ENCODE results near the gene KLC4. TPM values are rescaled to one million over a fixed set of nuclear protein-coding genes. Genes with fewer than 3 reads are reported as not detected.
A peak's percentile ranks its signal among the peaks of the same experiment; 100 is the strongest.

The KLC4 gene
- total RNA-seq, 1 donor from 2014 or later, result 36.1 TPM

DNA sequence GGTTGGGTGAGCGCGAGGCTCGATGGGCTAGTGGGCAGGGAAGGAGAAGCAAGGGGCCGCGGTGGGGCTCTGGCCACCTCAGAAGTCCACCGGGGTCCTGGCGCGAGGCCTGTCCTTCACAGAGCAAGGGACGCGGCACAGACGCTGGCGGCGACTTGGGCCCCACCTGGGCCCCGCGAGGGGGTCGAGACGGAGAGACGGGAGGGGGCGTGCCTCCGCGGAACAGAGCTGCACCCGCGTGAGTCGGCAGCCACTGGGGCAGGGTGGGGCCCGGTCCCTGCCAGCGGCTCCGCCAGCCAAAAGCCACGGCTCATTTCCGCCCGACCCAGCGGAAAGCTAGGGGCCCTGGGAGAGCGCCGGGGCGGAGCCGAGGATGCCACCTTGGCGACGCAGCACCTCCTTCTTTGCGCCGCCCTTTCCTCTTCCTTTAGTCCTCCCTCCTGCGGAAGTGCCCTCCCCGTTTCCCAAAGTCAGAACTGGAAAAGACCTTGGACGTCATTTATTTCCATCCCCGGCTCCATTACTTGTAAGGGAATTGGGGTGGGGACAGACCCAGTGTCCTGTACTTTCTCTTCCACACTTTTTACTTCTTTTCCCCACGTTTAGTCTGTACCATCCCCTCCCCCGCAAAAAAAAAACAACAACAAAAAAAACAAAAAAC is 5.8 kb upstream of the KLC4 start, which contains the start of gene CUL7:
Gene CUL7 (minus strand): TSS at position 307 of the 661 bp plus-strand sequence. CDS start 1,063 bp downstream, outside the sequence.
- Histone ChIP-seq H3K27ac (replicated peaks) (peak within 1 kb of the TSS; percentile 98), H3K27me3 (ENCODE audit: low read depth) (no peaks in the 10 kb centered on the region), H3K9me3 (replicated peaks) (no peaks in the 10 kb centered on the region), H3K4me3 (peak within 1 kb of the TSS; percentile 90), H3K4me1 (peaks cover 31% of the 10 kb centered on the region), H3K36me3 (peaks cover 45% of the 10 kb centered on the region)
- intact Hi-C loops (cut with micrococcal nuclease), result no loop called here
- no peak for TF ChIP-seq CTCF (IDR thresholded peaks at IDR 0.05; ENCODE audit: borderline replicate concordance)
- DNase-seq, result peak; percentile 93

GRCh38 chr6:43054206-43054943 is 5.1 kb upstream of the KLC4 start:
- peak overlapping the region; percentile 98 for H3K27ac ChIP-seq (replicated peaks)
- H3K9me3 ChIP-seq (replicated peaks), result no peaks in the 10 kb centered on the region
- peak overlapping the region; percentile 90 for H3K4me3 ChIP-seq
- peaks cover 39% of the 10 kb centered on the region for H3K36me3 ChIP-seq
- DNase-seq, result no peak
- intact Hi-C loops (cut with micrococcal nuclease), result no loop called here
- peaks cover 36% of the 10 kb centered on the region for H3K4me1 ChIP-seq
- no peak for TF ChIP-seq CTCF (IDR thresholded peaks at IDR 0.05; ENCODE audit: borderline replicate concordance)
- no peaks in the 10 kb centered on the region for H3K27me3 ChIP-seq (ENCODE audit: low read depth)

GRCh38 chr6:43055966-43056365 is 3.5 kb upstream of the KLC4 start:
- no peak overlapping the region for H3K27ac ChIP-seq (replicated peaks)
- DNase-seq, result no peak
- TF ChIP-seq CTCF (IDR thresholded peaks at IDR 0.05; ENCODE audit: borderline replicate concordance), result no peak
- H3K4me3 ChIP-seq, result no peak overlapping the region
- H3K9me3 ChIP-seq (replicated peaks), result no peaks in the 10 kb centered on the region
- no peaks in the 10 kb centered on the region for H3K27me3 ChIP-seq (ENCODE audit: low read depth)
- intact Hi-C loops (cut with micrococcal nuclease), result no loop called here
- H3K4me1 ChIP-seq, result peaks cover 50% of the 10 kb centered on the region
- H3K36me3 ChIP-seq, result peaks cover 32% of the 10 kb centered on the region

DNA sequence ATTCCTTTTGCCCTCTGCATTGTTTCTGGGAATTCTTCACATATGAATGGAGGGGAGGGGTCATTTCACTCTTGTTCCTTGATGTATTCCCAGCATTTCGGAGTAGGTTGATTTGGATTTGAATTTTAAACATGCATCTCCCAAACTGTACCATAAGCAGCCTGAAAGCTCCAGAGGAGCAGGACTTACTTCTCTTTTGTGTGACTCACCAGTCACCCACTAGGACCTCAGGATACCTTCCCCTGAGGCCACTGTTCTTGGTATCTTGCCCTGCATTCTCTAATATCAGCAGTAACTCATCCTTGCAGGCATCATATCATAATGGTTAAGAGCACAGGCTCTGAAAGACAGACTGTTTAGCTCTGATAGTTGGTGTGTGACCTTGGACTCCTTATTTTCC is 900 bp upstream of the KLC4 start:
- Histone ChIP-seq H3K9me3 (replicated peaks) (no peaks in the 10 kb centered on the region), H3K36me3 (peaks cover 44% of the 10 kb centered on the region), H3K27ac (replicated peaks) (peak overlapping the region; percentile 93), H3K27me3 (ENCODE audit: low read depth) (no peaks in the 10 kb centered on the region), H3K4me3 (peak overlapping the region; percentile 82), H3K4me1 (peaks cover 48% of the 10 kb centered on the region)
- no peak for DNase-seq
- TF ChIP-seq CTCF (IDR thresholded peaks at IDR 0.05; ENCODE audit: borderline replicate concordance), result no peak
- intact Hi-C loops (cut with micrococcal nuclease), result no loop called here

GRCh38 chr6:43060034-43060754 is 763 bp downstream of the KLC4 start:
- H3K36me3 ChIP-seq, result peaks cover 55% of the 10 kb centered on the region
- intact Hi-C loops (cut with micrococcal nuclease), result no loop called here

More at GRCh38 chr6:43060034-43060754, 763 bp downstream of the KLC4 start:
- Histone ChIP-seq H3K27ac (replicated peaks) (peak overlapping the region; percentile 93), H3K4me3 (peak overlapping the region; percentile 82), H3K27me3 (ENCODE audit: low read depth) (no peaks in the 10 kb centered on the region), H3K4me1 (peaks cover 37% of the 10 kb centered on the region), H3K9me3 (replicated peaks) (no peaks in the 10 kb centered on the region)
- DNase-seq, result no peak
- no peak for TF ChIP-seq CTCF (IDR thresholded peaks at IDR 0.05; ENCODE audit: borderline replicate concordance)

All from left ventricle myocardium inferior (tissue), 1 donor.